SW480 (cell line): ENCODE results near the gene CCDC47.

Experiments used
- DNase-seq: peaks from one replicate; pipeline ENCODE4 v3.0.0-alpha.2; 2016; ENCODE audit warnings: low spot score

The CCDC47 gene

DNA sequence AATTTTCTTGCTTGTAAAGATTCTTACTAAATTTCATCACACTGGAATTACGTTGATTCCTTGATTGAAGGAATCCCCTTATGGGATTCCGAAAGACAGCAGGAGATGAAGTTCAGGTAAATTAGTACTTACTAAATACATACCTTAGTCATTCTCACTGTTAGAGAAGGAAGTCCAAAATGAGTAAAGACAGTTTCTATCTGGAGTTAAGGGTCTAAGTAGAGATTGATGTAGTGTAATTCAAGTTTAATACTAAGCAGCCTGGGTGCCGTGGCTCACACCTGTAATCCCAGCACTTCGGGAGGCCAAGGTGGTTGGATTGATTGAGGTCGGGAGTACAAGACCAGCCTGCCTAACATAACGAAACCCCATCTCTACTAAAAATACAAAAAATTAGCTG, 10.1 kb upstream of the CCDC47 start:
- DNase-seq, result no peak

DNA sequence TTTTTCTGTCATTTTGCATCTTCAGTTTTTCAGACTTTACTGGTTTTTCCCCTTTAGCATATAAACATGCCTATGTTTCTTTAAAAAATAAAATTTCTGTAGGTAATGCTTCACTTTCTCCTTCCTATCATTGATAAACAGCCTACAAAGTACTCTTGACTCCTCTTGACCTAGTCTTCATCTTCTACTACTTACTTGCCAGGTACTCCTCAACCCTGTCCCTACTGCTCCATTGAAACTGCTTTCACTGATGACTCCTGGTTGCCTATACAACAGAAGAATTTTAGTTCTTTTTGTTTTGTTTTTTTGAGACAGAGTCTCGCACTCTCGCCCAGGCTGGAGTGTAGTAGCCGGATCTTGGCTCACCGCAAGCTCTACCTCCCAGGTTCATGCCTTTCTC, 7.5 kb upstream of the CCDC47 start:
- DNase-seq, result no peak

DNA sequence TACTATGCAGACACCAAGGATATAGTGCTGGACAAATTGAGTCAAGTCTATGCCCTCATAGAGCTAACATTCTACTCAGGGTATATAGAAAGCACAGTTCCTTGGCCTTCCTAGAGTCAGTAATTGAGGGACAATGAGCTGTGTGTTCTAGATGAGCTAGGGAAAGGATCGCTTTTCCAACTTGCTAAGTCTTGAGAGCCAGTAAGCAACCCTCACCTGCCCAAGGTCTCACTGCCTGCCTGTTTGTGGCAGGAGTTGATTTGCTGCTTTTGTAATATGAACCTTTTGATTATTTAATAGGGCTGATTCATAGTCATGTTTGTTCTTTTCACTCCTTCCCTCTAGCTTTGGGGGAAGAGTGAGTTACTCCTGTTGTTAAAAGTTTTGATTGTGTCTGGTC, 7.1 kb upstream of the CCDC47 start:
- DNase-seq, result peak; percentile 46

DNA sequence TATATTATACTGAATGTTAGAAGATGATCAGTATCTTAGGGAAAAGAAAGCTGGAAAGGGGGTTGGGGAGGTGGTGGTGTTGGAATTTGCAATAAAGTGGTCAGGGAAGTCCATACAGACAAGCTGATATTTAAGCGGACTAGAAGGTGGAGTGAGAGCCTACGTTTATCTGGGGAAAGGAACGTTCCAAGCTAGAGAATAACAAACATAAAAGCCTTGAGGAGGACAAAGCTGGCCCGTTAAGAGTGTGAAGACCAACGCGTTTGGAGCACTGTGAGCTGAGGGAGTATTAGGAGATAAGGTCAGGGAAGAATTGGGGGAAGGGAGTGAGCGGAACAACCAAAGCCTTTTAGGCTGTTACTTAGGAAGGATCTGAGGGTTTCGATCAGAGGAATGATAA, 2.0 kb upstream of the CCDC47 start:
- DNase-seq, result no peak

DNA sequence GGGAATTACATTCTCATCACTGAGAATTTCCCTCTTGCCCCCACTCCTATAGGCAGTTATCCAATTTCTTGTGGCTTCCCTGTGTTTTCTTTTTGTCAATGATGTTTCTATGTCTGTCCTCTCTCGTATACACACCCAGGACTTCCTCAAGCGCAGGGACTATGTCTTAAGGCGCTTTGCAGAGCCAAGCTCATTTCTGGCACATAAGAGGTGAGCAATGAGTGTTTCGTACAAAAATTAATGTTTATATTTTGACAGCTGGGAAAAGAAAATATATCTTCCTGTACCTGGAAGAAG, 1.5 kb upstream of the CCDC47 start:
- no peak for DNase-seq

DNA sequence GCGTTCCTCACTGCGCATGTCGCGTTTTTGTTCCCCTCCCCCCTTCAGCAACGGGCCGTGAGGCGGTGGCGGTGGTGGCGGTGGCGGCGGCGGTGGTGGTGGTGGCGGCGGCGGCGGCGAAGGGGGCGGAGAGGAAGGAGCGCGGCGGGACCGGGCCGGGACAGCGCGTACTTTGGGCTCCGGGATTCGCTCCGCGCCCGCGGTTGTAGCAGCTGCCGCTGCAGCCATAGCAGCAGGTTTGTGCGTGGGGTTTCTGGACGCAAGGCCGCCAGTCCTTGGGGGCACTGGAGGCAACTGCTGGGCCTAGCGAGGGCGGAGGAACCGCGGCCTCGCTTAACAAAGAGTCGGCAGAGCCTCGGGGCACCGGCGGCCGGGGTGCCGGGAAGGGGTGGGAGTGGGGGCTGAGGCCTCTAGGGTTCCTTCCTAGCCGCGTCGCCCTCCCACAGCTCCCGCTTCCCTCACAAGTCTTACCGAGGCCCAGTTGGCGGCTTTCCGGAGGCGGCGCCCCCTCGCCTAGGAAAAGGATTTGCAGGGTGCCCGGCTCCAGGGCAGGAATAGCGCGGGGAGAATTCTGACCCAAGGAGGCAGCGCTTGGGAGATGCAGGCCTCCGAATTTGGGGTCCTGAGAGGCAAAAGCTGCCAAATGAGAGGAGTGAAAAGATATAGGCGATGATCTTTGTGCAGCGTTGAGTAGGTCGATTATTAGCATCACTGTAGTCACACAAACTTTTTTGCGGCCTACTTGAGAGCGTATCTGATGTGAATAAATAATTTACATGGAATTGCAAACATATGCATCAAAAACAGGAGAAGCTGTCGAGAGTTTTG, 958 bp upstream of the CCDC47 start, which contains the start of gene DDX42:
Gene DDX42 (plus strand): TSS at position 30 of the 828 bp plus-strand sequence. CDS start 12,880 bp downstream, outside the sequence.
- peak; percentile 62 for DNase-seq

DNA sequence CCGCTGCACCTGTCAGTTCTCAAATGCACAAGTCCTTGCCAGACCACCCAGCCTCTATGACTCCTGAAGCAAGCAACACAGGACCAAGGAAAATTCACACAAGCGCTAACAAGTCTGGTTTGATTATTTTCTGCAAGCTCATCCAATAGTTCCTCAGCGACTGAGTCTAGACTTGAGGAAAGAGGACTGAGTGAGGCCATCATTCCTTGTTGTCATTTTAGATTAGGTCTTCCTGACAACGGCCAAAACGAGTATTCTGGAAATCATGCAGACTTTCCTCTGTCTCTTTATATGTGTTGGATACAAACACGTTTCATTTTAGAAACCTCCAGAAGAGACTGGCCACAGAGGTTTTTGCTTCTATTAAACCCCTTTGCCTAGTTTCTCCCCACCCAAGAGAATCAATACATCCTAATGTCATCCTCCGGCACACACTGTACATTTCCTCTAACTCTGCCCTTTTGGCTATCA, 561 bp downstream of the CCDC47 start:
- peak; percentile 33 for DNase-seq

DNA sequence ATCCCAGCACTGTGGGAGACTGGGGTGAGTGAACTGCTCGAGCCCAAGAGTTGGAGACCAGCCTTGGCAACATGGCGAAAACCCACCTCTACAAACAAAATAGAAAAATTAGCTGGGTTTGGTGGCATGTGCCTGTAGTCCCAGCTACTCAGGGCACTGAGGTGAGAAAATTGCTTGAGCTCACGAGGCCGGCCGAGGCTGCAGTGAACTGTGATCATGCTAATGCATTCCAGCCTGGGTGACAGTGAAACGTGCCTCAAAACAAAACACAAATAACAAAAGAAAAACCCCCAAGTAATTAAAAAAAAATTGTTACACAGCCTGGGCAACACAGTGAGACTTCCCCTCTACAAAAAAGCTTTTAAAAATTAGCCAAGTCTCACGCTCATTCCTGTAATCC, 5.0 kb downstream of the CCDC47 start:
- no peak for DNase-seq

DNA sequence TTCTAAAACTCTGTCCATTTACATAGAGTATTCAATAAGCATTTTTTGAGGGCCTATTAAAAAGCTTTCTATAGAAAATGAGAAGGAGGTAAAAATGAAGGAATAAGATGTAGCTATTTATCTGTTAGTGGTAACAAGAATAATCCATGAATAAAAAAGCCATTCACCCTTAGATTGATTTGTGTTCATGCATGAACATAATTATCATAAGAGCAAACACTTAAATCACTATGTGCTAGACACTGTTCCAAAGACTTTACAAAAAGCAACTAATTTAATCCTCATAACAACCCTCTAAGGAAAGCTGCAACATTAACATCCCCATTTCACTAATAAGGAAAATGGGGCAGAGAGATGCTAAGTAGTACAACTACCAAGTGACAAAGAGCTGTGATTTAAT, 6.6 kb downstream of the CCDC47 start:
- no peak for DNase-seq

DNA sequence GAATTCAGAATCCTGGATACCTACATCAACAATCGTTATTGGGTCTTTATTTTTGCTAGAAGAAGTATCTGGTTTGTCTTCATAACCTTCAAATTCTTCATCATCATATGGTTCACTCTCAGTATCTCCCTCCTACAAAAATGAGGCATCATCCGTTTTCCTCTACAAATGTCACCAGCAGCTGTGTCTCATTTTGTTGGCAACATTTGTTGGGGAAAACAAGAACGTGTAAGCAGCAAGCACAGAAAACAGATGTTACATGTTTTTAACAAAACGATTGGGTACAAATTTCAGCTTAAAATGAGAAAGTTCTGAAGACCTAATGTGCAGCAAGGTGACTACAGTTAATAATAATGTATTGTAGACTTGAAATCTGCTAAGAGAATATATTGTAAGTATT, 8.7 kb downstream of the CCDC47 start:
- DNase-seq, result no peak

DNA sequence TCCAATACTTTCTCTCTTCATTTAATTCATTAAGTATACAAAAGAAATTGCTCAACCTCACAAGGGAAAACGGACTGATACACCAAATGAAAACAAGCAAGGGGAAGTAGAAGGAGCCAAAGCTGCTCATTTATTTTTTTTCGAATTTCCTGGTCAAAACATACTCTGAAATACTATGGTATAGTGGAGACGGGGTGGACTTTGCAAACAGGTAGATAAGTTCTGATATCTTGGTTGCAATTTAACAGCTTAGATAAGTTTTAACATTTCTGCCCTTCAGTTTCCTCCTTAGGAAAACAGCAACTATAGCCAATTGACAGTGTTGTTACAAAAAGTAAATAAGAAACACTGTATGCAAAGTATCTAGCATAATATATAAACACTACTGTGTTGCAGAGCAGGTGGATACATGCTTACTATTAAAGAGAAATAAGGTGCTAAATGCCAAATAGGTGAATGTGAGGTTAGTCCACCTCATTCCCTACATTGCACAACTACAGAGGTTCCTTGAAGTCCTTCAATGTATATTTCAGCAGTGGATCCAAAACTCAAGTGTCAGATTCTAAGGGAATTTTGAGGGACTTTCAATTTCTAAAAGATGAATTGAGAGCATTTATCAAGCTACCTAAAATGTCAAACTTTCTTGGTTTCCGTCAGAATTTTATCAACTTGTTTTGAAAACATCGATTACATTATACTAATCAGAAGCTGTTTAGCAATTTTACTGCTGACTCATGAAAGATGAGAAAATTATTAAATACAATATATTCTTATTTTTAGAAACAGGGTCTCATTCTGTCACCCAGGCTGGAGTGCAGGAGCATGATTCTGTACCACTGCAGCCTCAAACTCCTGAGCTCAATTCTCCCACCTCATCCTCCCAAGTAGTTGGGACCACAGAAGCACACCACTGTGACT, 11.0 kb downstream of the CCDC47 start:
- DNase-seq, result no peak

DNA sequence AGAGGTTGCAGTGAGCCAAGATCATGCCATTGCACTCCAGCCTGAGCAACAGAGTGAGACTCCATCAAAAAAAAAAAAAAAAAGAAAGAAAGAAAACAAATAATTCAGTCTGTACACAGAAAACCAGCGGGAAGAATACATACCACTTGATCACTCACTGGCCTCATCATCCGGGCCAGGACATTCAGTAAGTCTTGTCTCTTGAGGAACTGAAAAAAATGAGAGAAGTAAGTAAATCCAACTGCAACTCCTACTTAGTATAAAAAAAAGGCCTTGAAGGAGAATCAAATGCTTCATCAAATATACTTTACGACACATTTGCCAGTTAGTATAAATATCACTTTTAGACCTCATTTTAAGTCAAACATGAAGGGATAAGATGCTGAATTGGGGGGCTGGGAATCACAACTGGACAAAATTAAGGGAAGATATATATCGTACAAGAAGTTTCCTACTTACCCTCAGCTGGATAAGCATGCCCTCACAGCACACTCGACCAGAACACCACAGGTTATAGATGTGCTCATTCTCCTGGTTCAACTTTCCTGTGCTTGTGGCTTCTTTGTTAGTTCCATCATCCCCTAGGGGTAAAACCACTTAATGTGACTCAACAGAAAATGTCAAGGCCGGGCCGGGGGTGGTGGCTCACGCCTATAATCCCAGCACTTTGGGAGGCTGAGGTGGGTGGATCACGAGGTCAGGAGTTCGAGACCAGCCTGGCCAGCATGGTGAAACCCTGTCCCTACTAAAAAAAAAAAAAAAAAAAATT, 12.4 kb downstream of the CCDC47 start:
- no peak for DNase-seq

DNA sequence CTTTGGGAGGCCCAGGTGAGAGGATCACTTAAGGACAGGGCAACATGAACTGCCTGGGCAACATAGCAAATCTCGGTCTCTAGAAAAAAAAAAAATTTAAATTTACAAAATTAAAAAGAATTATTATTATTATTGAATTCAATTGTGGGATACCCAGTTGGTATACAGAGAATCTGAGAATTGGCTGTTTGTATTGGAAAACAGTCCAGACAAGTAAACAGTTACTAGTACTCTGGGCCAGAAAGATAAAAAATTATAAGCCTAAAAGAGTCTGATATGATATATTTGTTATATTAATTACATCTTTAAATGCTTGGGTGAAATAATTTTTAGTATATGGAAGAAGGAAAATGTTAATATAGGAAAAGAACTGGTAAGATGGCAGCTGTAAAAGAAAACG, 15.0 kb downstream of the CCDC47 start:
- no peak for DNase-seq

DNA sequence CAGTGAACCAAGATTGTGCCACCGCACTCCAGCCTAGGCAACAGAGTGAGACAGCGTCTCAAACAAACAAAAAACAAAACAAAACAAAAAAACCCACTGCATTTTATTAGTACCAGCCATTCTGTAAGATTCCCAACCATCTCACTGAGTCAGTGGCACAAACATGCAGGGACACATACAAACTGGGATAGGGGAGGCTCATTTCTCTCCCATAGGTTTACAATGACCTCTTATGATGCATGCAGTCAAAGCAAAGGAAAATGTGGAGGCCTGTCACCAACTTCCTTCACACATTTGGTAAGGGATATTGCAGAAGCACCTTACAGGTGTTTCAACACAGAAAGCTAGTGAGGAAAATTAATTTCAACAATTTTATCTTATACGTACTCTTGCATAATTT, 19.4 kb downstream of the CCDC47 start:
- DNase-seq, result no peak

DNA sequence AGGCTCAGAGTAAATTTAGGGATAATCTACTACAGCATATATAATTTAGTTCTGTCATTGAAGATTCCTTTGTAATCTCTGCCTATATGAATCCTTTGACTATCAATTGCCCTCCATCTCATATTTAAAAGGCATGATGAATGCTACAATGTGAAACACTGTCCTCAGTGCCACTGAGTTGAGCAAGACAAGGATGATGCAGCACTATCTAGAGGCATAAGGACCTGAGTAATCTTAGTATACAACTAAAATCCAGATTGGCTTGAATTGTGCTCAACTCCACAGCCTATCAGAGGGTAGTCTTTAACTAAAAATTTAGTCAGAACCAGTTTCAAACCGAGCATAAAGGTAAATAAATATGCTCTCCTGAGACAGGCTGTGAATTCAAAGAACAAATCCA, 20.2 kb downstream of the CCDC47 start:
- DNase-seq, result no peak

DNA sequence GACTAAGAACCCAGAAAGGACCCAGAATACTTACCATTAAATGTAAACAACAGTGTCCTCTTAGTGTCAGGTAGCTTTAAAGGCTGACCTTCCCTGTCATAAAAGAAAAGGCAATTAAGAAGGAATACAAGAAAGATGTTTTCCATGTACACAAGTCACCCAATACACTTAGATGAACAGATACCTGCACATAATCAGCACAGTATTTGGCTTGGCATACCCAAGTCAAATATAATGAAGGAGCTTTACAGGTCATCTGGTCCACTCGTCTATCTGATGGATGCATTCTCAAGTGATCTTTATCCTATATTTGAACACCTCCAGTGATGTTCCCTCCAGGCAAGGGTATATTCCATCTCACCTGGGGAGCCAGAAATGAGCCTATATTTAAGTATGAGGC, 20.7 kb downstream of the CCDC47 start:
- DNase-seq, result no peak

DNA sequence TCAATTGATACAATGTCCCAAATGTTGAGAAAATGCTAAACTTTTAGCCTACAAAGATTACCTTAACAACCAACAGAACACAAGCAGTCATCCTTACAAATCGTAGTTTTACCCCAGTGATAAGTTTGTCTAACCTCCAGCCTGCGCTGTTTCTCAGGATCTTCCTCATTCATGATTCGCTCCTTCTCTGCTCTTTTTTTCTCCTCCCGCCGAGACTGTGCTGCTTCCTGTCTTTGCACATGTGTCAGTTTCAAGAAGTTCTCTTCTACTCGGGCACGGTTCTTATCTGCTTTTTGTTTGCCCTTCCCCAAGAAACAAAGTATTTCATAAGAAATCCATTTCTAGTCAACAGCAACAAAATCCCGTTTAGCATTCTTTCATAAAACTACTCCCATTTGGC, 21.6 kb downstream of the CCDC47 start:
- DNase-seq, result no peak

DNA sequence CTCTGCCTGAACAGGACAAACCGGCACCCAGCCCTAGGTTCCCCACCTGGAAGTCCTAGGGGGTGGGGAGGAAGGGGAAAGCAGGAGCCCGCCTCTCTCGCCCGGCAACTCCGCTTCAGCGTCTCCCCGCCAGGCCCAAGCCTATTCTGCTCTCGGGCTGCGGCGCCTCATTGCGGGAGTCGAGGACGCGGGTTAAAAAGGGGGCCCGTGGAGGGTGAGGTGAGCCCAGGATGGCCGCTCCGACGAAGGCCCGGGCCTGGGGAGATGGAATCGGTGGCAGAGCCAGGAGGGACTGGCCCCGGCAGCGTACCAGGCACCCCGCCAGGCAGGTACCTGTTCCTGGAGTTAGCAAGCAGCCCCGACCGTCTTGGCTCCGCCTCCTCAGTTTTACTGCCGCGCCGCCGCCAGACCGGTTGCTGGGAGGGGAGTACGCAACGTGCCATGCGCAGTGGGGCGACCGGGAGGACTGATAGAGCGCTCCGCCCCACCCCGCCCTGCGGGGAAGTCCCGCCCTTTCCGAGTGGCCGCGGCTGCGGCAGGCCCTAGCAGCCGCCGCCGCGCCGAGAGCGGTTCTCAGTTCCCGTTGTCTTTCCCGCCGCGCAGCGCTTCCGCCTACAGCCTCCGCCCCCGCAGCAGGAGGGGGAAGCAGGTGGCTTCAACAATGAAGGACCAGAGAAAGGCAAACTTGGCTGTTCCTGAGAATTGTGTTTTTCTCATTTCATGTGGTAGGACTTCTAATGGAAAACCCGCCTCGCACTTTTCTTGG, 31.8 kb downstream of the CCDC47 start, which contains the start of gene STRADA:
Gene STRADA (minus strand): TSS at position 392 of the 766 bp plus-strand sequence. CDS start 13,430 bp downstream, outside the sequence.
- DNase-seq, result peak; percentile 98

DNA sequence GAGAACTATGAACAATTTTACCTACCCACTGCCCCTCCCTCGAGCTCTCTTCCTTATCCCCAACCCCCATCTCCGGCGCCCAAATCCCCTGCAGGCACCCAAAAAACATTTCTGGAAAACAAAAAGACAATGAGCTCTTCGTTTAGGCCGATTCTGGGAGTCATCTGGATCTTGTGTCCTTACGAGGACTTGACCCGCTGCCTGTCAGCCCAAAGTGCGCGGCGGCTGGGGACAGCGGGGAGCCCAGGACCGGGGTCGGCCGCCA, 32.3 kb downstream of the CCDC47 start:
- no peak for DNase-seq

DNA sequence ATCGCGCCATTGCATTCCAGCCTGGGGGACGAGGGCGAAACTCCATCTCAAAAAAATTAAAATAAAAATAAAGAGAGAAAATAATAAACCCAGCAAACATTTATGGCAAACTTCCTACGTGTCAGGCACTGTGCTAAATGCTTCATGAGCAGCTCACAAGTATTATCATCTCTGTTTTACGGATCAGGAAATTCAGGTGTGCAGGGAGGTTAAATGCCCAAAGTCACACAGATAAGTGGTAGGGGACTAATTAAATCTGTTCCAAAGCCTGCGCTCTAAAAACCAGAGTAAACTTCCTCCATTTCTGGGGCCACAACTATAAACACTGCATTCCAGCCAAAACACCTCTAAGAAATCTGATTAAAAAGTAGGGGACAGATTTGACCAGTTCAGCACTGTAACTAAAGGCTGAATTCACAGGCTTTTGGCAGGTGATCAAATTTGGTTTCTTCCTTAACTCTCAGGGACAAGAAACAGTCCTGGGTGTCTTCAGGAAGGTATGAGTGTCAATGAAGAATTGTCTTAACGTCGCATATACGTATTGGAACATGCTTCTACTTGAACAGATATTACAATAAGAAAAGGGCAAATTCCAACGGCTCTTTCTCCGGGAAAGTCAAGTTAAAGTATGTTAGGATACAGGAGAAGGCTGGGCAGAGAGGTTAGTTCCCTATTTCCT, 32.8 kb downstream of the CCDC47 start:
- peak; percentile 28 for DNase-seq

DNA sequence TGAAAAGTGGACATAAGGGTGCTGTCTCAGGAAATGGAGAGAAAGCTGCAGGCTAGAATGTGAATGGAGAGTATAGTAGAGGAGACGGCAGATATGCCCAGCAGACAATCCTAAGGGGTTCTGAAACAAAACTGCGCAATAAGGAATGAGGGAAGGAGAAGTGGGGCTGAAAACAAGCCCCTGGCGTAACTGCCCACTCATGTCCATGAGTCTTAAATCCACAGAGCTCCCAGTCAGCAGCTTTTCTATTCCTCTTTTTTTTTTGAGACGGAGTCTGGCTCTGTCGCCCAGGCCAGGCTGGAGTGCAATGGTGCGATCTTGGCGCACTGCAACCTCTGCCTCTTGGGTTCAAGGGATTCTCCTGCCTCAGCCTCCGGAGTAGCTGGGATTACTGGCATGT, 37.7 kb downstream of the CCDC47 start:
- DNase-seq, result no peak
